CD4-positive, alpha-beta T cell (primary cell): Measurements from ENCODE around the gene FGD5. TPM values are rescaled to one million over a fixed set of nuclear protein-coding genes. Genes with fewer than 3 reads are reported as not detected.

Experiments
- ATAC-seq: fragments of 200-7000 bp; cut with Tn5 transposase; one replicate; pipeline ENCODE4 v1.10.0; 2022; ENCODE audit warnings: mild to moderate bottlenecking; ENCODE audit not compliant: poor library complexity
- CTCF ChIA-PET: fragments of 350-600 bp; sonication (Branson Sonifier 250); formaldehyde crosslinking; loops from one replicate; lab custom pipeline; 2021; ENCODE audit warnings: antibody characterized with exemption, inconsistent platforms; lab: Charles Lee
- POLR2A ChIA-PET: fragments of 350-600 bp; sonication (Branson Sonifier 250); formaldehyde crosslinking; loops from one replicate; lab custom pipeline; 2021; ENCODE audit warnings: antibody characterized with exemption, inconsistent platforms; lab: Charles Lee
- DNase-seq, 14 experiments: peaks; one replicate each; pipeline ENCODE4 v3.0.0-alpha.2; 2013 to 2020; ENCODE audit warnings: mixed read lengths in 2 of 14
- H3K27ac ChIP-seq, 2 donors: one replicate each; pipeline versions ENCODE4 v1.5.1 to v1.7.0; 2013; ENCODE audit warnings: low read length in 2 of 2, low read depth in 1 of 2, mild to moderate bottlenecking in 1 of 2
- H3K27me3 ChIP-seq, 2 experiments: 1 replicate in 1 of 2; 2 replicates in 1 of 2; pipeline versions ENCODE4 v1.6.1 to v1.7.0; 2013; ENCODE audit warnings: low read length in 2 of 2, control low read depth in 1 of 2, mild to moderate bottlenecking in 1 of 2, moderate library complexity in 1 of 2; ENCODE audit not compliant: insufficient read depth in 2 of 2, control insufficient read depth in 1 of 2
- H3K36me3 ChIP-seq: one replicate; pipeline ENCODE4 v1.6.1; 2013; ENCODE audit warnings: low read length, control low read depth; ENCODE audit not compliant: insufficient read depth
- H3K4me1 ChIP-seq: one replicate; pipeline ENCODE4 v1.6.1; 2013; ENCODE audit warnings: low read length, control low read depth; ENCODE audit not compliant: insufficient read depth
- H3K4me3 ChIP-seq: one replicate; pipeline ENCODE4 v1.5.1; 2013; ENCODE audit warnings: mild to moderate bottlenecking, low read length, moderate library complexity
- H3K9me3 ChIP-seq, 2 experiments: 1 replicate in 1 of 2; 2 replicates in 1 of 2; pipeline versions ENCODE4 v1.6.1 to v1.7.0; 2013; ENCODE audit warnings: low read length in 2 of 2, mild to moderate bottlenecking in 2 of 2, control low read depth in 1 of 2, moderate library complexity in 1 of 2; ENCODE audit not compliant: control insufficient read depth in 1 of 2, insufficient read depth in 1 of 2
- H3K27ac Mint-ChIP-seq: one replicate; pipeline ENCODE4 v1.8.0; 2020; ENCODE audit warnings: mixed read lengths
- H3K27me3 Mint-ChIP-seq: one replicate; pipeline ENCODE4 v1.8.0; 2021; ENCODE audit warnings: mixed read lengths
- H3K36me3 Mint-ChIP-seq: one replicate; pipeline ENCODE4 v1.8.0; 2021; ENCODE audit warnings: low read depth, mixed read lengths
- H3K4me1 Mint-ChIP-seq: one replicate; pipeline ENCODE4 v1.8.0; 2021; ENCODE audit warnings: low read depth, mixed read lengths
- H3K4me3 Mint-ChIP-seq: one replicate; pipeline ENCODE4 v1.8.0; 2020; ENCODE audit warnings: mild to moderate bottlenecking, mixed read lengths
- H3K9me3 Mint-ChIP-seq: one replicate; pipeline ENCODE4 v1.8.0; 2020; ENCODE audit warnings: mixed read lengths
- CTCF ChIP-seq: fragments of 200-600 bp; IDR thresholded peaks from one replicate; pipeline ENCODE4 v1.8.0; 2022; ENCODE audit warnings: antibody characterized with exemption, mild to moderate bottlenecking
- intact Hi-C, 2 experiments: fragments of 100-400 bp; cut with DNase I in 1 of 2; cut with micrococcal nuclease in 1 of 2; formaldehyde crosslinking; loops; one replicate each; pipeline versions ENCODE4 v1.15.1 to v1.9.0; 2023 to 2025; cut with DNase I, micrococcal nuclease
- total RNA-seq, 174 experiments: library from RNA in 2 of 174; stranded (reverse) in 2 of 174; gene quantifications; one replicate each; pipeline ENCODE4 v1.2.3 and lab custom pipeline; 2021 to 2026

The FGD5 gene
- total RNA-seq, 2 experiments from 2014 or later, result not detected

- Histone ChIP-seq H3K27ac (no peak overlapping the region), H3K36me3 (peaks cover 12% of the 10 kb centered on the region), H3K9me3 (no peaks in the 10 kb centered on the region), H3K4me1 (no peaks in the 10 kb centered on the region), H3K4me3 (no peak overlapping the region), H3K27me3 (no peaks in the 10 kb centered on the region)
- TF ChIP-seq CTCF, result no peak
- Mint-ChIP-seq H3K4me3 (no peak overlapping the region), H3K36me3 (peaks cover 12% of the 10 kb centered on the region), H3K4me1 (peaks cover 17% of the 10 kb centered on the region), H3K27ac (no peak overlapping the region), H3K9me3 (no peaks in the 10 kb centered on the region), H3K27me3 (no peaks in the 10 kb centered on the region)
- no peak for ATAC-seq
- ChIA-PET POLR2A (interaction anchor here (0.8 kb wide), 1 partner anchor 8 kb away, joined by 3 read pairs; the partner anchor contains the start of gene NR2C2), CTCF (no interaction called here)
- DNase-seq, result no peak
- intact Hi-C loops, result no loop called here
These were observed 120.2 kb downstream of the FGD5 start for GRCh38 chr3:14938954-14939353.

GRCh38 chr3:14941871-14942270 lies 123.1 kb downstream of the FGD5 start:
- ChIA-PET CTCF (no interaction called here), POLR2A (no interaction called here)
- H3K27me3 ChIP-seq, result no peaks in the 10 kb centered on the region
- ATAC-seq (no peak), DNase-seq (no peak)
- Mint-ChIP-seq H3K9me3 (no peaks in the 10 kb centered on the region), H3K27ac (peak overlapping the region; percentile 70), H3K36me3 (peaks cover 37% of the 10 kb centered on the region), H3K4me3 (no peak overlapping the region), H3K4me1 (peaks cover 35% of the 10 kb centered on the region), H3K27me3 (no peaks in the 10 kb centered on the region)
- H3K9me3 ChIP-seq, result no peaks in the 10 kb centered on the region
- no peak overlapping the region for H3K27ac ChIP-seq
- peaks cover 31% of the 10 kb centered on the region for H3K36me3 ChIP-seq
- peaks cover 8% of the 10 kb centered on the region for H3K4me1 ChIP-seq
- H3K4me3 ChIP-seq, result no peak overlapping the region
- TF ChIP-seq CTCF, result no peak
- intact Hi-C loops, result loop anchor here (10.0 kb wide), 6 partner anchors 153 to 767 kb away; partner anchors contain the start of genes BTD (in 1 of the 2), CCDC174 (in 1 of the 2), EAF1 (in 1 of the 2) and HACL1 (in 1 of the 2)

GRCh38 chr3:14943042-14943441 lies 124.3 kb downstream of the FGD5 start:
- Histone ChIP-seq H3K27me3 (no peaks in the 10 kb centered on the region), H3K27ac (no peak overlapping the region), H3K36me3 (peaks cover 31% of the 10 kb centered on the region), H3K4me3 (no peak overlapping the region), H3K9me3 (no peaks in the 10 kb centered on the region), H3K4me1 (peaks cover 10% of the 10 kb centered on the region)
- ATAC-seq, result no peak
- Mint-ChIP-seq H3K27ac (peak overlapping the region; percentile 5), H3K4me1 (peaks cover 37% of the 10 kb centered on the region), H3K27me3 (no peaks in the 10 kb centered on the region), H3K36me3 (peaks cover 41% of the 10 kb centered on the region), H3K4me3 (peak overlapping the region; percentile 17), H3K9me3 (no peaks in the 10 kb centered on the region)
- no peak for TF ChIP-seq CTCF
- intact Hi-C loops, result loop anchor here (10.0 kb wide), 6 partner anchors 152 to 768 kb away; partner anchors contain the start of genes BTD (in 1 of the 2), CCDC174 (in 1 of the 2), EAF1 (in 1 of the 2) and HACL1 (in 1 of the 2)
- ChIA-PET CTCF (no interaction called here), POLR2A (no interaction called here)
- DNase-seq, result no peak
